Sciatic nerve (tissue), 2 donors: ENCODE results near the gene MBD6. TPM values are rescaled to one million over a fixed set of nuclear protein-coding genes. Genes with fewer than 3 reads are reported as not detected.
"Not testable (repeated sequence)": the region's sequence is repeated elsewhere in the genome, so short reads cannot be mapped to it uniquely, and the experiment has no call there.

Source experiments
- ATAC-seq: fragments of 200-7000 bp; cut with Tn5 transposase; one replicate; pipeline ENCODE4 v1.9.1; 2020; ENCODE audit warnings: mild to moderate bottlenecking, moderate library complexity
- DNase-seq: peaks from one replicate; pipeline ENCODE4 v3.0.0-alpha.2; 2020; ENCODE audit warnings: low spot score
- intact Hi-C: fragments of 100-400 bp; cut with DNase I; formaldehyde crosslinking; loops from one replicate; pipeline ENCODE4 v1.14.2; 2022
- total RNA-seq: library from RNA; stranded (reverse); fragmentation: NEBNext Ultra II Directional; extraction: Animal tissue kit (Norgen Biotek cat#: 25700); gene quantifications from one replicate; pipeline ENCODE4 v1.2.1, GENCODE V29; 2021
- donor health status: DM: no; HTN: no; CAD: no.
- donor health status: DM: no; HTN: no; CAD: no.

The MBD6 gene
- total RNA-seq, 1 donor from 2014 or later = 76.2 TPM

DNA sequence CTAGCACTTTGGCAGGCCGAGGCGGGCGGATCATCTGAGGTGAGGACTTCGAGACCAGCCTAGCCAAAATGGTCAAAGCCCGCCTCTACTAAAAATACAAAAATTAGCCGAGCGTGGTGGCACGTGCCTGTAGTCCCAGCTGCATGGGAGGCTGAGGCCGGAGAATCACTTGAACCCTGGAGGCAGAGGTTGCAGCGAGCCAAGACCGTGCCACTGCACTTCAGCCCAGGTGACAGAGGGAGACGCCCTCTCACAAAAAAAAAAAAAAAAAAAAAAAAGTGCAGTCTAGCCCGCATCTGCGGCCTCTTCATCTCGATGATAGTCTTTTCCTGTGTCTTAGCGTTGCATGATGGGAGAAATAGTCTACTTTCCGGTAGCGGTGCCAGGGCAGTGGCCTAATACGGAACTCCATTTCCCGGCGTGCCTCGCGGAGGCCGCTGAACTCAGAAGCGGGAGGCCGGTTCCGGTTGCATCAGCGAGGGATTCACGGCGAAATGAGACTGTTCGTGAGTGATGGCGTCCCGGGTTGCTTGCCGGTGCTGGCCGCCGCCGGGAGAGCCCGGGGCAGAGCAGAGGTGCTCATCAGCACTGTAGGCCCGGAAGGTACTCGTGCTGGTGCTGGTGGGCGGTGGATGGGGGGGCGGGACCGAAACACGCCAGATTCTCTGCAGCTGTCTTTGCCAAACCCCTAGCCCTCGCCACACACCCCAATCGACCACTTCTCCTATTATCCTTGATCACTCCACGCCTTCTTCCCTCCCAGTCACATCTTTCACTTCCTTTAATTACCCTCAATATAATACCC is 34.8 kb upstream of the MBD6 start, which contains the start of gene MARS1:
Gene MARS1, plus strand, starts transcription at position 472 of the 805 bp plus-strand sequence. Its CDS starts 23 bp downstream, at position 495.
- DNase-seq (peak; percentile 94), ATAC-seq (peak; percentile 99)
- intact Hi-C loops = loop anchor here (2.0 kb wide), 1 partner anchor 65 kb away; no protein-coding TSS in a partner anchor

DNA sequence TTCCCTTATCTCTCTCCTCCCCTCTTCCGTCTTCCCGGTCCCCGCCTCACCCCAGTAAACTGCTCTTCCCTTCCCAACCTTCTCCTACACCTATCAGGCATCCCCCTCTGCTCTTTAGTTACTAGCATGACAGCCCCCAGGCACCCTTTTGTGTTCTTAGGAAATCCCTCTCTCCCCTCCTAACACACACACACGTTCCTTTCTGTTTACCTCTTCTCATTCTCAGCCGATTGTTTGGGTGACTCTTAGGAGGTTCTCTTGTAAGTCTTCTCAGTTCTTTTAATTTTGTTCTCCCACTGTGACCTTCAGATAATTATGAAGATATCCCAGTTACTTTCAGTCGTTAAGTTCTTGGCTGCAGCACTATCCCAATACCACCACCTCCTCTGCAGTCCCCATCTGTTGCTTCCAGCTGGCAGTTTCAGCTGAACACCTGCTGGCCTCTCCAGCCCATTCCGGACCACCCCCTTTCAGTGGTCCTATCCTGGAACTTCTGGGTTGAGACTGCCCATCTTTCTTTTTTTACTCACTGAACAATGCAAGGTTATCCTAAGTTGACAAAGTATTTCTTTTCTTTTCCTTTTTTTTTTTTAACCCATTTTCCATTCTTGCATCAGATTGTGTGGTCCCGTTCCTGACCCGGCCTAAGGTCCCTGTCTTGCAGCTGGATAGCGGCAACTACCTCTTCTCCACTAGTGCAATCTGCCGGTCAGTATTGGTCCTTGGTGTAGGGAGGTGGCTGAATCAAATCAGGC is 34.0 kb upstream of the MBD6 start:
- intact Hi-C loops = no loop called here
- no peak for ATAC-seq
- no peak for DNase-seq

DNA sequence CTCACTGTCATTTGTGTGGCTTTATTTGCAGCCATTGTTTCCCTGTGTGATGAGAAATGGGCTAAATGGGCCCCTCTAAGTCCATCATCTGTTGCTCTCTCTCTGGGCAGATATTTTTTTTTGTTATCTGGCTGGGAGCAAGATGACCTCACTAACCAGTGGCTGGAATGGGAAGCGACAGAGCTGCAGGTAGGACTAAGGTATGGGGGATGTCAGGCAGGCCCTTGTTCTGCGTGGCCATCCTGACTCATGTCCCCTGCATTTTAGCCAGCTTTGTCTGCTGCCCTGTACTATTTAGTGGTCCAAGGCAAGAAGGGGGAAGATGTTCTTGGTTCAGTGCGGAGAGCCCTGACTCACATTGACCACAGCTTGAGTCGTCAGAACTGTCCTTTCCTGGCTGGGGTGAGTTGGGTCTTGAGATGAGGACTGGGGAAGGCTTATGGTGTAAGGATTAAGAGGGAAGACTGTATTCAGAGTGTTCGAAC is 33.4 kb upstream of the MBD6 start:
- no peak for DNase-seq
- intact Hi-C loops = no loop called here
- no peak for ATAC-seq

DNA sequence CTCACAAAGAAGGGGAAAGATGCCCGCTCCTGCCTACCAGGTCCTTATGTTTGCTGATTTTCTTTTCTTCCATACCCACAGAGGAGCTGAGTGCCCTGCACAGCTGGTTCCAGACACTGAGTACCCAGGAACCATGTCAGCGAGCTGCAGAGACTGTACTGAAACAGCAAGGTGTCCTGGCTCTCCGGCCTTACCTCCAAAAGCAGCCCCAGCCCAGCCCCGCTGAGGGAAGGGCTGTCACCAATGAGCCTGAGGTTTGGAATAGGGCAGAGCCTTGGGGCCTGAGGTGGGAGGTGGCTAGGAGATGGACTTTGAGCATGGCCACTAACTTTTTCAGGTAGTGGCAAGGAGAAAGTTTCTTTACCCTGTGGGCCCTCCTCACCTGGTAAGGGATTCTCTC is 32.5 kb upstream of the MBD6 start:
- intact Hi-C loops = no loop called here
- DNase-seq = no peak
- ATAC-seq = no peak

DNA sequence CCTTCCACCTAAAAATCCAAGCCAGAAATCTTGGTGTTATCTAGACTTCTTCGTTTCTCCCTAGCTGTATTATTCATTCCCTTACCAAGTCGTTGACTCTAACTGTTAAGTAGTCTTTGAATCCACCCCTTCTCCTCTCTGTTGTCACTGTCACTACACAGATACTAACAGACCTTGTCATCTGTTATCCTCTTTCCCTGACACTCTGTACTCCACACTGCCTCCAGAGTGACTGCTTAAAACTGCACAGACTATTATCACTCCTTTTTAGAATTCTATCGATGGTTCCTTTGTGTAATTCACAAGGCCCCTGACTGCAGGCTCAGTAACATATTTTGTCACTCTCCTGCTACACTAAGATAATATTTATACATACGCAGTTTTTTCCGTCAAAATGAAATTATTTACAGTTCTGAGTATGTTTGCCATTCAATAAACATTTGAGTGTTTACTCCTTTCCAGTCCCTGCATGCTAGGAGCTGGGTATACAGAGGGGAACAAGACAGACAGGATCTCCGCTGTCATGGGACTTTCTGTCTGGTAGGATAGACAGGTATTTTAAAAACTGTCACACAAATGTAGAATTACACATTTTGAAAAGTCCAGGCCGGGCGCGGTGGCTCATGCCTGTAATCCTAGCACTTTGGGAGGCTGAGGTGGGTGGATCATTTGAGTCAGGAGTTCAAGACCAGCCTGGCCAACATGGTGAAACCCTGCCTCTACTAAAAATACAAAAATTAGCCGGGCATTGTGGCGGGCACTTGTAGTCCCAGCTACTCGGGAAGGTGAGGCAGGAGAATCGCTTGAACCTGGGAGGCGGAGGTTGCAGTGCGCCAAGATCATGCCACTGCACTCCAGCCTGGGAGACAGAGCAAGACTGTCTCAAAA is 31.0 kb upstream of the MBD6 start:
- intact Hi-C loops = no loop called here
- ATAC-seq (no peak), DNase-seq (no peak)

DNA sequence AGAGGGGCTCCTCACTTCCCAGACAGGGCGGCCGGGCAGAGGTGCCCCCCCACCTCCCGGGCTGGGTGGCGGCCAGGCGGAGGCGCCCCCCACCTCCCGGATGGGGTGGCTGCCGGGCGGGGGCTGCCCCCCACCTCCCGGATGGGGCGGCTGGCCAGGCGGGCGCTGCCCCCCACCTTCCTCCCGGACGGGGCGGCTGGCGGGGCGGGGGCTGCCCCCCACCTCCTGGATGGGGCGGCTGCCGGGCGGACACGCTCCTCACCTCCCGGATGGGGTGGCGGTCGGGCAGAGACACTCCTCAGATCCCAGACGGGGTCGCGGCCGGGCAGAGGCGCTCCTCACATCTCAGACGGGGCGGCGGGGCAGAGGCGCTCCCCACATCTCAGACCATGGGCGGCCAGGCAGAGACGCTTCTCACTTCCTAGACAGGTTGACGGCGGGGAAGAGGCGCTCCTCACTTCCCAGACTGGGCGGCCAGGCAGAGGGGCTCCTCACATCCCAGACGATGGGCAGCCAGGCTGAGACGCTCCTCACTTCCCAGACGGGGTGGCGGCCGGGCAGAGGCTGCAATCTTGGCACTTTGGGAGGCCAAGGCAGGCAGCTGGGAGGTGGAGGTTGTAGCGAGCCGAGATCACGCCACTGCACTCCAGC is 27.4 kb upstream of the MBD6 start:
- intact Hi-C loops, ATAC-seq, DNase-seq: not testable (repeated sequence)

DNA sequence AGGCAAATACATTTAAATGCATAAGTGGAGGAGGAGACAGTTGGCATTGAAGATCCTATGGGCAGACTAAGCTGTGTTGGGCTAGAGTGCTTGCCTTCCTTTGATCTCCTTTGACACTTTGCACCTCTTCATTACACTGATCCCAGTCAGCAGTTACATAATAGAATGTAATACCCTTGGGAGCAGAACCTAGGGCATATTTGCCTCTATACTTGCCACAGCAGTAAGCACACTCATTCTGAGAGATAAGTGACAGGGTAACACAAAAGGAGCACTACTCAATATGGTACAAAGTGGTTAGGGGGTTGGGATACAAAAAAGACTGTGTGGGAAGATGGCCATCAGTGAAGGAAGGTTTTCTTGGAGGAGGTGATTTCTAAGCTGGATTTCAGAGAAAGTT is 25.8 kb upstream of the MBD6 start:
- DNase-seq (no peak), ATAC-seq (no peak)
- intact Hi-C loops = no loop called here

DNA sequence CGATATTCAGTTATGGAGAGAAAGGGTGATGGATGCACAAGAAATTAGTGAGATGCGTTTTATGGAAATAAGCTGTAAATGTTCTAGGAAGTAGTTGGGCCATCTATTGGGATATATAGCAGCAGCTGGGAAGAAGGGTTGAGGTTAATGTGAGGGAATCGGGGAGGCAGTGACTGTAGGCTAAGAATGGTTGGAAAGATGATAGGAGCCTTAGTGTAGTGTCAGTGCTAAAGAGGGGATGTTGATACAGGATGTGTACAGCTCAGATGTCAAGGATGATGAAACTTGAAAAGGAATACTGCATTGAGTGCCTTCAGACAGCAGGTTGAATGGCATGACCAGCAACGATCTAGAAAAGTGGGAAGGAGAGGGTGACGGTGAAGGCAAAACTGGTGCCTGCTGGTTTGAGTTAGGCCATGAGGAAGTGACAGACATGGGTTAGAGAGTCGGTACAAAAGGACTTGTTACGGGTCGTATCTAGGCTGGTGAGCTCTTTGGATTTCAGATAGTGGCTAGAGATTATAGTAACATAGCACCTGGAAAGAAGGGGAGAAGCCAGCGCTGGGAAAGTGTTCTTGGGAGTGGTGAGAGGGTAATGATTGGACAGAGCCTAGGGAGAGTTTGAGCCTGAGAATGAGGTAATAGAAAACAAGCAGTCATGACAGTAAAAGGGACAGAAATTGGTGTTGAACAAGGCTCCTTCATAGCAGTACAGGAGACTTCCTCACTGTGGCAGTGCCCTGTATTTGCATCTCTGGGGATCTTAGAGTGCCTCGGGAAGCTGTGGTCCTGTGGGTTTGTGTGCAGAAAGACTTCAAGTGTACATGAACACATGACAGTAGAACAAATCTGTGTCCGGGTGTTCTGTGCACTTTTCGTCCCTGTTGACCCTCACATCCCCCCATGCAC is 25.1 kb upstream of the MBD6 start:
- intact Hi-C loops = no loop called here
- no peak for DNase-seq
- ATAC-seq = no peak

DNA sequence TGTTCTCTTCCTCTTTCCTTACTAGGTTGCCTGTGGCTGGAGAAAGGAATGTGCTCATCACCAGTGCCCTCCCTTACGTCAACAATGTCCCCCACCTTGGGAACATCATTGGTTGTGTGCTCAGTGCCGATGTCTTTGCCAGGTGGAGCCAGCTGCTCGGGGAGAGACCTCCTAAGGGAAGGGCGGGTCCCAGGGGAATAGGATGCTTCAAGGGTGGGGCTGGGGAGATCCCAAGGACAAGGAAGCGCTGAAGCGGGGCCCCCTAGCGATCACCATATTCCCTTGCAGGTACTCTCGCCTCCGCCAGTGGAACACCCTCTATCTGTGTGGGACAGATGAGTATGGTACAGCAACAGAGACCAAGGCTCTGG is 24.5 kb upstream of the MBD6 start:
- no peak for ATAC-seq
- intact Hi-C loops = no loop called here
- no peak for DNase-seq

DNA sequence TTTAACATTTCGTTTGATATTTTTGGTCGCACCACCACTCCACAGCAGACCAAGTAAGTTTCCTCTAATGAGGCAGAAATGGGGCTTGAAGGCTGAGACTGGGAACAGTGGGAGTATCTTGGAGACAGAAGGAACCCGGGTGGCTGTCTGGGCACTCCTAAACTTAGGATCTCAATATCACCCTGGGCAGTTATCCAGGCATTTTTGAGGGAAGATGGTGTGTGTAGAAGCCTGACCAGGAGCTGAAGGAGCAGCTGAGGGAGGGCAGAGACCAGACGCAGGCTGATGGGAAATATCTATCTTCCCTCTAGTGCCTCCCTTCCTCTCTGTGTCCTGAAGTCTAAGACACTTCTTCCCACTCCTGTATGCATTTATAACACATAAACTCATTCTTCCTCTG is 24.1 kb upstream of the MBD6 start:
- DNase-seq (no peak), ATAC-seq (no peak)
- intact Hi-C loops = no loop called here

DNA sequence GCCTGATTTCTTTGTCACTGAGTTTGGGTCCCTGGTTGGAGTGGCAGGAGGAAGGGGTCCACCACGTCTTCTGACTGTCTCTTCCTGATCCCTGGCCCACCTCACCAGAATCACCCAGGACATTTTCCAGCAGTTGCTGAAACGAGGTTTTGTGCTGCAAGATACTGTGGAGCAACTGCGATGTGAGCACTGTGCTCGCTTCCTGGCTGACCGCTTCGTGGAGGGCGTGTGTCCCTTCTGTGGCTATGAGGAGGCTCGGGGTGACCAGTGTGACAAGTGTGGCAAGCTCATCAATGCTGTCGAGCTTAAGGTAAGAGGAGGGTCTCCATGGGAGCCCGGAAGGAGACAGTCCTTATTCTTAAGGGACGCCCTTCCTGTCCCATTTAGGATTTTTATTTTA is 22.4 kb upstream of the MBD6 start:
- ATAC-seq (no peak), DNase-seq (no peak)
- intact Hi-C loops = no loop called here

DNA sequence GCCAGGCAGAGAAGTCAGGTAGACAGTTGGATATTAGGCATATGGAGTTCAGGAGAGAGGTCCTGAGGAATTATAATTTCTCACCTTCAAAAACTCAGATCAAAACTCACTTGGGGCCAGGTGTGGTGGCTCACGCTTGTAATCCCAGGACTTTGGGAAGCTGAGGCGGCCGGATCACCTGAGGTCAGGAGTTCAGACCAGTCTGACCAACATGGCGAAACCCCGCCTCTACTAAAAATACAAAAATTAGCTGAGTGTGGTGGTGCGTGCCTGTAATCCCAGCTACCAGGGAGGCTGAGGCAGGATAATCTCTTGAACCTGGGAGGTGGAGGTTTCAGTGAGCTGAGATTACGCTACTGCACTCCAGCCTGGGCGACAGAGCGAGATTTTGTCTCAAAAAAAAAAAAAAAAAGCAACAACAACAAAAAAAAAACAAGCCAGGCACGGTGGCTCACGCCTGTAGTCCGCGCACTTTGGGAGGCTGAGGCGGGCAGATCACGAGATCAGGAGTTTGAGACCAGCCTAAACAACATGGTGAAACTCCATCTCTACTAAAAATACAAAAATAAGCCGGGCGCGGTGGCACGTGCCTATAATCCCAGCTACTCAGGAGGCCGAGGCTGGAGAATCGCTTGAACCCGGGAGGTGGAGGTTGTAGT is 20.2 kb upstream of the MBD6 start:
- intact Hi-C loops = not testable (repeated sequence)

DNA sequence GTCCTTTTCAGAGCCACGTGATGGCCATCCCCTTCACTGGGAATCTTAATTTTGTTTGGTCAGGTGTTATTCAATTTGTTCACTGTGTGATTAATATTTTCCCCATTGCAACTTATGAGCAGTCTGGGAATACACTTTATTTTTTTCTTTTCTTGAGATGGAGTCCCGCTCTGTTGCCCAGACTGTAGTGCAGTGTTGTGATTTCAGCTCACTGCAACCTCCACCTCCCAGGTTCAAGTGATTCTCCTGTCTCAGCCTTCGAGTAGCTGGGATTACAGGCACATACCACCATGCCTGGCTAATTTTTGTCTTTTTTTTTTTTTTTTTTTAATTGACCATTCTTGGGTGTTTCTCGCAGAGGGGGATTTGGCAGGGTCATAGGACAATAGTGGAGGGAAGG is 16.1 kb upstream of the MBD6 start:
- DNase-seq, intact Hi-C loops, ATAC-seq: not testable (repeated sequence)

More for the DNA sequence above, 20.2 kb upstream of the MBD6 start:
- ATAC-seq, DNase-seq: not testable (repeated sequence)

DNA sequence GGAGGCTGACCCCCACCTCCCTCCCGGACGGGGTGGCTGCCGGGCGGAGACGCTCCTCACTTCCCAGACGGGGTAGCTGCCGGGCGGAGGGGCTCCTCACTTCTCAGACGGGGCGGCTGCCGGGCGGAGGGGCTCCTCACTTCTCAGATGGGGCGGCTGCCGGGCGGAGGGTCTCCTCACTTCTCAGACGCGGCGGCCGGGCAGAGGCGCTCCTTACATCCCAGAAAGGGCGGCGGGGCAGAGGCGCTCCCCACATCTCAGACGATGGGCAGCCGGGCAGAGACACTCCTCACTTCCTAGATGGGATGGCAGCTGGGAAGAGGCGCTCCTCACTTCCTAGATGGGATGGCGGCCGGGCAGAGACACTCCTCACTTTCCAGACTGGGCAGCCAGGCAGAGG is 14.8 kb upstream of the MBD6 start:
- ATAC-seq, intact Hi-C loops: not testable (repeated sequence)

DNA sequence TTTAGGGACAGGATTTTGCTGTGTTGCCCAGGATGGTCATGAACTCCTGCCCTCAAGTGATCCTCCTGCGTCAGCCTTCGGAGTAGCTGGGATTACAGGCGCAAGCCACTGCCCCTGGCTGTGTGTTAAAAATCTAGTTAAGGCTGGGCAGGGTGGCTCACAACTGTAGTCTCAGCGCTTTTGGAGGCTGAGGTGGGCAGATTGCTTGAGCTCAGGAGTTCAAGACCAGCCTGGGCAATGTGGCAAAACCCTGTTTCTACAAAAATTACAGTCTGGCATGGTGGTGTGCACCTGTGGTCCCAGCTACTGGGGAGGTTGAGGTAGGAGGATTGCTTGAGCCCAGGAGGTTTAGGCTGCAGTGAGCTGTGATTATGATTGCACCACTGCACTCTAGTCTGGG is 11.5 kb upstream of the MBD6 start:
- intact Hi-C loops = no loop called here
- DNase-seq (no peak), ATAC-seq (no peak)

More for the DNA sequence above, 14.8 kb upstream of the MBD6 start:
- not testable (repeated sequence) for DNase-seq

DNA sequence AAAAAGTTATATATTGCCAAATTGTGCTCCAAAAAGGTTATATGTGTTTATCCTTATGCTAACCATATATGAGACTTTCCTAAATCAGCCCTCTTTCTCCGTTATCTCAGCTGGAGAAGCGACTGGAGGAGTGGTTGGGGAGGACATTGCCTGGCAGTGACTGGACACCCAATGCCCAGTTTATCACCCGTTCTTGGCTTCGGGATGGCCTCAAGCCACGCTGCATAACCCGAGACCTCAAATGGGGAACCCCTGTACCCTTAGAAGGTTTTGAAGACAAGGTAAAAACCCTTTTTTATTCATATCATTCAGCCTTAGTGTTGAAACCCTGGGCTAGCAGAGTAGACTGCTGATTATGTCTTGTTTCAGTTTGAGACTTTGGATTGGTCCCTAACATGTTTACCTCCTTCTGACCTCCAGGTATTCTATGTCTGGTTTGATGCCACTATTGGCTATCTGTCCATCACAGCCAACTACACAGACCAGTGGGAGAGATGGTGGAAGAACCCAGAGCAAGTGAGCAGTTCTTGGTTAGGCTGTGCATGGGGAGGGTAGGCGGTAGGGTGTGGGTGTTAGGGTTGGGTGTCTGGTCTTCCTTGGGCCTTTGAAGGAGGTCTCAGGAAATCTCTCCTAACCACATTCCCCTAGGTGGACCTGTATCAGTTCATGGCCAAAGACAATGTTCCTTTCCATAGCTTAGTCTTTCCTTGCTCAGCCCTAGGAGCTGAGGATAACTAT is 10.9 kb upstream of the MBD6 start:
- no peak for ATAC-seq
- intact Hi-C loops = no loop called here
- DNase-seq = no peak
